HG02943 (cell line): ENCODE measurements around the gene CD300E.
"Not testable (repeated sequence)": the region's sequence is repeated elsewhere in the genome, so short reads cannot be mapped to it uniquely, and the experiment has no call there.

Source experiments
- ATAC-seq: cut with Tn5 transposase; IDR thresholded peaks from one replicate; pipeline ENCODE4 v1.9.1; 2021; ENCODE audit warnings: mild to moderate bottlenecking, low read depth, moderate library complexity; ENCODE audit not compliant: unreplicated experiment

The CD300E gene

DNA sequence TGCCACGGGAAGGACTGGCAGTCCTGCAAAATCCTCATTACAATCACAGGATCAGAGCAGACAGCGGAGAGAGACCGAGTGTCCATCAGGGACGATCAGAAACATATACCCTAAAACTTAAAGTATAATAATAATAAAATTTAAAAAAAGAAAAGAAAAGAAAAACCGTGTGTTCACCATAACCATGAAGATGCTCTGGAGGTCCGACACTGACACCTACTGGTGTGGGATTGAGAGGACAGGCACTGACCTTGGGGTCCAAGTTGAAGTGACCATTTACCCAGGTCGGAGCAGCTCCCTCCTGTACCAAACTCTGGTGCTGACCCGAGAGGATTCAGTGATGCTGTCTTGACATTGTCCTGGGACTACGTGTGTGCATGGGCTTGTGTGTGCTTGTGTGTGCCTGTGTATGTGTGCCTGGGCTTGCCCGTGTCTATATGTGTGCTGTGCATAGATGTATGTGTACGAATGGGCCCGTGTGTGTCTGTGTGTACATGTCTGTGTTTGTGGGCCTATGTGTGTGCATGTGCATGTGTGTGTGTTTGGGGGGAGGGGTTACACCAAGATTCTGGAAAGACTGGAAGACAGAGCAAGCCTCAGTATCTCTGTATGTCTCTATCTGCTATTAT lies 21.5 kb downstream of the CD300E start:
- ATAC-seq = no peak

DNA sequence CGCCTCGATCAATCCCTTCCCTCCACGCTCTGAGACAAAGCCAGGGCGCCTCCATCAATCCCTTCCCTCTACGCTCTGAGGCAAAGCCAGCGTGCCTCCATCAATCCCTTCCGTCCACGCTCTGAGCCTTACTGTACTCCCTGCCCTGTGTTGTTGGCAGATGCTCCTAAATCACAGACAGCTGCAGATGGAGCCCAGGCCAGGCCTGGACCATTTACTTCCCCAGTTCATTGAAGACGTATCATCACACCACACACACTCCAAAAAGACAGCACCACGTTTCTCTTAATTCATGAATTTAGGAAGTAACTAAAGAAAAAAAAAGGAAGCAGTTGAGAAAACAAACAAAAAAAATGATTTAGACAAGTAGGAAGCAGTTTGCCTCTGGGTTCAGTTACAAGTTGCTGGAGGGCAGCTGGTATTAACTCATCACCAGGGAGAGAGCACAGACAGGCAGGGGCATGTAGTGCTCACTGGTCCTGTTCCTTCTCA lies 24.0 kb downstream of the CD300E start:
- ATAC-seq = no peak

GRCh38 chr17:74599023-74599399 lies 24.5 kb downstream of the CD300E start:
- ATAC-seq = no peak

DNA sequence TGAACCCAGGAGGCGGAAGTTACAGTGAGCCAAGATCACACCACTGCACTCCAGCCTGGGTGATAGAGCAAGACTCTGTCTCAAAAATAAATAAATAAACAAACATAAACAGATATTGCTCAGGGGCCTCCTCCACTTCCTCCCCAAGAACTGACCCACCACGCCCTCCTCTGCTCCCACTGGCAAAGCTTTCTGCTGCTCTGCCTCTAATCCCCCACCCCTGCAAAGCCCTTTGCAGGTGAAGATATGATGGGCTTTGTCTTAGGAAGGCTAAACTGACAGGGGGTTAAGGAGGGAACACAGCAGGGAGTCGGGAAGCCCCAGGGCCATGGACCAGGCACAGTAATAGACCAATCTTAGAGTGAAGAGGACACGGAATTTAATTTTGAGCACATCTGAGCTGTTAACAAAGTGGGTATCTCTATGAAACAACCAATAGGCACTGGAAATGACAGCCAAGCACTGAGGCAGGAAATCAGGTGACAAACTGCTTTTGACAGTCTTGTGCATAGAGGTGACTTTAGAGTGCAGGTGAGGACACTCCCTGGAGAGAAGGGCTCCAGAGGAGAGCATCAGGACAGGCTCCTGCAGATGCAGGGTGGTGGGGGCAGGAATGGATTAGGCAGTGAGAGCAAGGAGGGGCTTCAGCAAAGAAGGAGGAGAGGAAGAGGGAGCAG lies 25.1 kb downstream of the CD300E start:
- ATAC-seq = no peak

GRCh38 chr17:74597069-74597790 lies 26.3 kb downstream of the CD300E start:
- no peak for ATAC-seq

- no peak for ATAC-seq
These were observed 28.3 kb downstream of the CD300E start for GRCh38 chr17:74595037-74595750.

GRCh38 chr17:74592087-74592990 lies 31.2 kb downstream of the CD300E start, which contains the start of gene CD300LD:
Gene CD300LD, minus strand, starts transcription at chr17:74592283. Its CDS starts 81 bp downstream, at chr17:74592202.
- ATAC-seq = no peak

DNA sequence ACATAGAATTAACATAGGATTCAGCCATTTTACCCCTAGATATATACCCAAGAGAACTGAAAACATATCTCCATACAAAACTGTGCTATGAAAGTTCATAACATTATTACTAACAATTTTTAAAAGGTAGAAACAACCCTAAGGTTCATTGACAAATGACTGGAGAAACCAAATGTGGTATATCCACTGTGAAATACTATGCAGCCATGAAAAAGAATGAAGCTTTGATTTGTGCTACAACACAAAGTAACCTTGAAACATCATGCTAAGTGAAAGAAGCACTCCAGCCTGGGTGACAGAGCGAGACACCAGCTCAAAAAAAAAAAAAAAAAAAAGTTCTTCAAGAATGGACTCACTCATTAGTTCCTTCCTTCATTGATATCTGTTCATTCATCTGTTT lies 32.0 kb downstream of the CD300E start:
- no peak for ATAC-seq

GRCh38 chr17:74585711-74586110 lies 37.8 kb downstream of the CD300E start:
- no peak for ATAC-seq

- no peak for ATAC-seq
These were observed 39.1 kb downstream of the CD300E start for GRCh38 chr17:74584292-74585060.

GRCh38 chr17:74582633-74583032 lies 40.9 kb downstream of the CD300E start:
- ATAC-seq = no peak

DNA sequence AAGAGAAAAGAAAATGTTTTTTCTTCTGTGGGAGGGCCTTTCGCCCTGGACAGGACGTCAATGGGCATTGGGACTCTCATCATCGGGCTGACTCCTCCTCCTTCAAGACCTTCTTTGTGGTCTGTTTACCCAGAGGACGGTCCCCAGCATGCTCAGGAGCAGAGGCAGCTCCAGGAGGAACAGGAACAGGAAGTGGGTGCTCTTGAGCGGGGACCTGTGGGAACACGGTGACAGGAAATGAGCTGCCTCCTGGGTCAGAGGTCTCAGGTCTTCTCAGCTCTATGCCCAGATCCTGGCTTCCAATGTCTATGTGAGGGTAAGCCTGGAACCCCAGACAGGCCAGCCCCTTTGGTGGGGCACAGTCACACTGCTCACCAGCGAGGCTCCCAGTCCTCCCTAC lies 43.6 kb downstream of the CD300E start:
- ATAC-seq = no peak

DNA sequence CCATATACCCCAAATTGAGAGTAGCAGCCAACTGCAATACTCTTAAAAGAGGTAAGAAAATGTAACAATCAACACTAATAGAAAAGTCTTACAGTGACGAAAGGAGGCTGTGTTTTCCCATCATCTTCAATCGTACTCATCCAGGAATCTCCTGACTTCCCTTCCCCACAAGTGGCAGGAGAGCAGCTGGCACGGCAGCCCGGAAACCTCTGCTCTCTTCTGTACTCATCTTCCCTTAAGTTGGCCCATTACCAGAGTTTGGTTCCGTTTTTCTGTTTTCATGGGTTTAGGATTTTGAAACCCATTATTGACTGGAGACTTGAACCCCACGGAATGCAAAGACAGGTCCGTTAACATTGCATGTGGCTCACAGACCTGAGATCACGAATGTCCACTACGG lies 44.6 kb downstream of the CD300E start:
- ATAC-seq = no peak

DNA sequence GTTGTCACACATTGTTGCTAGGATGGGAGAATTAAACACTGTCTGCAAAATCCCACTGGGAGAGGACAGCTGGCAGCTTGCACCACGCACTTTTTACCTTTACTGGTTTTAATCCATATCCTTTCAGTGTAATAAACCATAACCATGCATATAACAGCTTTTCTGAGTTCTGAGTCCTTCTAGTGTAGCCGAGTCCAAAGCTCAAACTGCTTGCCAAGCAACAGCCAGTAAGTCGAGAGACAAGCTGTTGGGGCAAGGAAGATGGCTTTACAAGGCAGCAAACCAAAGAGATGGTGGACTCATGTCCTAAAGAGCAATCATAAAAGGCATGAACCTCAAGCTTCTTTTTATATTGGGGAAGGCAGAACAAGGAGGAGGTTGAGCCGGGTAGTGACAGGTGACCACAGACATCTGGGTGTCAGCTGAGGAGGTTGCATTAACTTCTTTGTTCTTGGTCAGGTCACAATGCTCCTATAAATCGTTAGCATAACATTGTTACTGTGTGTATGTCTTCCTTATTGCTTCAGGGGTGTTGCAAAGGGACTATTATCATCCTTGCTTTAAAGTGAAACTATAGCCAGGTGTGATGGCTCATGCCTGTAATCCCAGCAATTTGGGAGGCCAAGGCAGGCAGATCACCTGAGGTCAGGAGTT lies 48.9 kb downstream of the CD300E start:
- ATAC-seq = no peak

DNA sequence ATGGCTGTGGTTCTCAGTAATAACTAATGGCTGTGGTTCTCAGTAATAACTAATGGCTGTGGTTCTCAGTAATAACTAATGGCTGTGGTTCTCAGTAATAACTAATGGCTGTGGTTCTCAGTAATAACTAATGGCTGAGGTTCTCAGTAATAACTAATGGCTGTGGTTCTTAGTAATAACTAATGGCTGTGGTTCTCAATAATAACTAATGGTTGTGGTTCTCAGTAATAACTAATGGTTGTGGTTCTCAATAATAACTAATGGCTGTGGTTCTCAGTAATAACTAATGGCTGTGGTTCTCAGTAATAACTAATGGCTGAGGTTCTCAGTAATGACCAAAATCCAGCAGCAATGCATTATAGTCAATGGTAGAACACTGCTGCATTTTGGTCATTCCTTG lies 49.9 kb downstream of the CD300E start:
- not testable (repeated sequence) for ATAC-seq

DNA sequence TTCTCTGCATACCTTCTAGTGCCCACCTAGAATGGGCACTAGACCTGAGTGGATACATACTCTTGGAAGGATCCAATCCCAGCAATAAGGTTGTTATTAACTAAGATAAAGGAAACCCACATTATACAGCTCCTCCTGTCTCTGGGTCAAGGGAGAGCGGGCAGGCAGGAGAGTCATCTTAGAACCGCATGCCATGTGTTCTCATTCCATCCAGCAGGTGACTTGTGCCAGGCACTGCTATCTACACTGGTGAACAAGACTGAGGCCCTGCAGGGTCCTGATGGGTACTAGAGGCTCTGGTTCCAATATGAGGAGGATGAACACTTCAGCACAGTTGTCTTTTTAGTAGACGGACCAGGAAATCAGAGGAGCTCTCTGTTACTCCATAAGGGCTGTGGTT lies 50.4 kb downstream of the CD300E start:
- ATAC-seq = no peak

DNA sequence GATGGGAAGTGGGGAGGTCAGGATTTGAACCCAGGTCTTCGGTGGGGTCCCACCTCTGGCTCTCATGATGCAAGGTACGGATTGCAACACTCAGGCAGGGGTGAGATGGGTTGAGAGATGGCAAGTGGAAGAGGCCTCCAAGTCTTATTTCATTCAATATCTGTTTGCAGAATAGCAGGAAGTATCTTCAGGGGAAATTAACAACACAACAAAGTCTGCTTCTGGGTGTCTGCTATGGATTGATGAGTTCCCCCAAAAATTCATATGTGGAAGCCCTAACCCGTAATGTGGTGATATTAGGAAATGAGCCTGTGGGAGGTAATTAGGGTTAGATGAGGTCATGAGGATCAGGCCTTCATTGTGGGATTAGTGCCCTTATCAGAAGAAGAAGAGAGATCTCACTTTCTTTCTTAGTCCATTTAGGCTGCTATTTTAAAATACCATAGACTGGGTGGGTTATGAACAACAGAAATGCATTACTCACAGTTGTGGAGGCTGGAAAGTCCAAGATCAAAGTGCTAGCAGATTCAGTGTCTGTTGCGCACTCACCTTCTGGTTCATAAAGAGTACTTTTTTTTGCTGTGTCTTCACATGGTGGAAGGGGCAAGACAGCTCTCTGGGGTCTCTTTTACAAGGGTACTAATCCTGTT lies 51.8 kb downstream of the CD300E start:
- no peak for ATAC-seq
